ENCODE data around the gene EPHB1.

- TF ChIP-seq POLR2A (IDR thresholded peaks at IDR 0.05; ENCODE audit: low read depth, low read length) (no peak), TAF1 (IDR thresholded peaks at IDR 0.05; ENCODE audit: low read depth, low read length) (no peak), POLR2AphosphoS5 (IDR thresholded peaks at IDR 0.05; ENCODE audit: low read depth, low read length) (no peak), SPI1 (IDR thresholded peaks at IDR 0.05; ENCODE audit: low read depth, low read length) (no peak), PAX5 (IDR thresholded peaks at IDR 0.05; ENCODE audit: insufficient read depth, low read length, severe bottlenecking) (no peak), POU2F2 (IDR thresholded peaks at IDR 0.05; ENCODE audit: low read depth, low read length) (no peak)
Observed at GRCh38 chr3:134807189-134807588, 12.1 kb downstream of the EPHB1 start.

All from GM12891 (cell line).